ENCODE results near the gene LRRC61. TPM values are rescaled to one million over a fixed set of nuclear protein-coding genes. Genes with fewer than 3 reads are reported as not detected.

LRRC61 gene
- total RNA-seq, 2 donors from 2014 or later: 10.8 to 22.3 TPM

DNA sequence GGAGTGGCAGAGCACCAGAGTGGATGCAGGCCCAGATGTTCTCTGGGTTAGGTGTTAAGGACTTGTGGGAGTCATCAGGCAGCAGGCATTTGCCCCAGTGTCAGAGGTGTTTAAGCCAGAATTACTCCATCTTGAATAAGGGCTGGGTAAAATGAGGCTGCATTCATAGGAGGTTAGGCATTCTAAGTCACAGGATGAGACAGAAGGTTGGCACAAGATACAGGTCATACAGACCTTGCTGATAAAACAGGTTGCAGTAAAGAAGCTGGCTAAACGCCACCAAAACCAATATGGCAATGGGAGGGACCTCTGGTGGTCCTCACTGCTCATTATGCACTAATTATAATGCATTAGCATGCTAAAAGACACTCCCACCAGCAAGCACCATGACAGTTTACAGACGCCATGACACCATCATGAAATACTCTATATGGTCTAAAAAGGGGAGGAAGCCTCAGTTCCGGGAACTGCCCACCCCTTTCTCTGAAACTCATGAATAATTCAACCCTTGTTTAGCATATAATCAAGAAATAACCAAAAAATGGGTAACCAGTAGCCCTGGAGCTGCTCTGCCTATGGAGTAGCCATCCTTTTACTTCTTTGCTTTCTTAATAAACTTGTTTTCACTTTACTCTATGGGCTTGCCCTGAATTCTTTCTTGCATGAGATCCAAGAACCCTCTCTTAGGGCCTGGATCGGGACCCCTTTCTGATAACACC, 882 bp upstream of the LRRC61 start:
- DNase-seq (ENCODE audit: low spot score in 2 of 2) (peak in 1 of 2 donors; percentile 71), ATAC-seq (peak; percentile 49 to 55)
- H3K9me3 Mint-ChIP-seq: no peaks in the 10 kb centered on the region
- H3K27ac Mint-ChIP-seq: peak overlapping the region; percentile 99 to 100
- peaks cover 33 to 42% of the 10 kb centered on the region in 2 donors for H3K36me3 Mint-ChIP-seq

DNA sequence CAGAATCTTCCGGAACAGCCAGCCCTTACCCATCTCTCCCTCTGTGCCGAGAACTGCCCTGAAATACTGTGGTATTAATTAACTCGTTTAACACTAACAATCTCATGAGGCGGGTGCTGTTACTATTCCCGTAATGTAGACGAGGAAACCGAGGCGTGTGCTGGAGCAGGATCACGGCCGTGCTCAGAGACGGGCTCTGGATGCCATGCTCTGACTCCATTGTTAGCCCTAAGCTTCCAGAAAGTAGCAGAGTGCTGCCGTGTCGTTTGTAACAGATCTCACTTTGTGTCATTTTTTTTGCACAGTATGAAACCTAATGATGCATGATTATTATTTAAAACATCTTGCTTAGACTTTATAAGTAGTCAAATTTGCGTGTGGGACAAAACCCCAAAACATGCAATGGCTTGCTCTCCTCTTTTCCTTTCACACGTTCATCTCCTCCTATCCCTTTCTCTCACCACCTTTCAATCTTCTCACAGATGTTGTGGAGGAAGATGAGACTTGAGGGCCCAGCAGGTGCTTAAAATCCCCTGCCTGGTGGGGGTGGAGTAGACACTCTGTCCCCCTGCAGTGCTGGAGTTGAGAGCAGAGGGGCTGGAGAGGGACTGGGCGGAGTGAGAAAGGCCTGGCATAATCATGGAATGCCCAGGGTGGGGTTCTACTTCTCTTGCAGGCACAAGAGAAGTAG, 672 bp downstream of the LRRC61 start:
- Mint-ChIP-seq H3K27ac (peak overlapping the region; percentile 98 to 100), H3K36me3 (peaks cover 33 to 43% of the 10 kb centered on the region in 2 donors)

GRCh38 chr7:150324373-150324961, 1.3 kb downstream of the LRRC61 start:
- DNase-seq (ENCODE audit: low spot score in 2 of 2) (no peak), ATAC-seq (no peak)
- no peaks in the 10 kb centered on the region for H3K9me3 Mint-ChIP-seq
- peak overlapping the region; percentile 98 to 100 for H3K27ac Mint-ChIP-seq
- peaks cover 33 to 43% of the 10 kb centered on the region in 2 donors for H3K36me3 Mint-ChIP-seq

More for the DNA sequence above, 672 bp downstream of the LRRC61 start:
- ATAC-seq (peak; percentile 10 to 18), DNase-seq (ENCODE audit: low spot score in 2 of 2) (no peak)
- no peaks in the 10 kb centered on the region for H3K9me3 Mint-ChIP-seq

- DNase-seq (ENCODE audit: low spot score in 2 of 2): no peak
- Mint-ChIP-seq H3K36me3 (peaks cover 33 to 38% of the 10 kb centered on the region in 2 donors), H3K9me3 (no peaks in the 10 kb centered on the region), H3K27ac (peak overlapping the region; percentile 75 to 100)
- ATAC-seq: no peak
Measured at GRCh38 chr7:150325110-150325611, 2.0 kb downstream of the LRRC61 start.

GRCh38 chr7:150325901-150326300, 2.7 kb downstream of the LRRC61 start:
- ATAC-seq (no peak), DNase-seq (ENCODE audit: low spot score in 2 of 2) (no peak)
- H3K36me3 Mint-ChIP-seq: peaks cover 33 to 38% of the 10 kb centered on the region in 2 donors
- peak overlapping the region; percentile 35 to 63 for H3K27ac Mint-ChIP-seq
- H3K9me3 Mint-ChIP-seq: no peaks in the 10 kb centered on the region

GRCh38 chr7:150326657-150327268, 3.6 kb downstream of the LRRC61 start:
- Mint-ChIP-seq H3K27ac (peak overlapping the region in 1 of 2 donors; percentile 32), H3K9me3 (no peaks in the 10 kb centered on the region), H3K36me3 (peaks cover 33 to 38% of the 10 kb centered on the region in 2 donors)
- no peak for ATAC-seq
- DNase-seq (ENCODE audit: low spot score in 2 of 2): no peak

GRCh38 chr7:150327308-150327707, 4.2 kb downstream of the LRRC61 start:
- DNase-seq (ENCODE audit: low spot score in 2 of 2): no peak
- Mint-ChIP-seq H3K36me3 (peaks cover 29 to 37% of the 10 kb centered on the region in 2 donors), H3K27ac (no peak overlapping the region), H3K9me3 (no peaks in the 10 kb centered on the region)
- ATAC-seq: no peak

GRCh38 chr7:150329331-150330120, 6.4 kb downstream of the LRRC61 start:
- peaks cover 15 to 24% of the 10 kb centered on the region in 2 donors for H3K36me3 Mint-ChIP-seq
- ATAC-seq (no peak), DNase-seq (ENCODE audit: low spot score in 2 of 2) (no peak)
- no peaks in the 10 kb centered on the region for H3K9me3 Mint-ChIP-seq
- no peak overlapping the region for H3K27ac Mint-ChIP-seq

GRCh38 chr7:150330211-150330885, 7.2 kb downstream of the LRRC61 start:
- Mint-ChIP-seq H3K27ac (no peak overlapping the region), H3K36me3 (peaks cover 8 to 18% of the 10 kb centered on the region in 2 donors), H3K9me3 (no peaks in the 10 kb centered on the region)
- DNase-seq (ENCODE audit: low spot score in 2 of 2): no peak
- no peak for ATAC-seq

- Mint-ChIP-seq H3K36me3 (peaks cover 0 to 6% of the 10 kb centered on the region in 2 donors), H3K9me3 (no peaks in the 10 kb centered on the region), H3K27ac (no peak overlapping the region)
- DNase-seq (ENCODE audit: low spot score in 2 of 2): no peak
- no peak for ATAC-seq
Measured at GRCh38 chr7:150332852-150333635, 9.9 kb downstream of the LRRC61 start.

DNA sequence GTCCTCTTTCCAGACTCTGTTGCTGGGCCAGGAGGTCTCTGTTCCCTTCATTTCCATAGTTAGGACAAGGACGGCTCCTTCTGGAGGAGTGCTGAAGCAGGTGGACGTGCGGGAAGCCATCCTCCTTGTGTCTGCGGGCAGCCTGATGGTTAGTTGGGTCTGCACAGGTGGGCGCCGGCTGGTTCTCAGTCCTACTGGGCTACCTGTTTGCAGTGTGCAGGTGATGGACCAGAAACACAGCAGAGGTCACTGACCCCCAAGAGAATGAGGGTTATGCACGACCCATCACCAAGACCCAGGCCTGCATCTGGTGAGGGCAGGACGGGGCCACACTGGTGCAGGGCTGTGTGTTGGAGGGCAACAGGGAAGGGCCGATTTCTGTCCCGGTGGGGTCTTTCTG, 10.5 kb downstream of the LRRC61 start:
- H3K27ac Mint-ChIP-seq: peak overlapping the region in 1 of 2 donors; percentile 24
- H3K36me3 Mint-ChIP-seq: peaks cover 0 to 7% of the 10 kb centered on the region in 2 donors
- DNase-seq (ENCODE audit: low spot score in 2 of 2) (no peak), ATAC-seq (no peak)
- H3K9me3 Mint-ChIP-seq: no peaks in the 10 kb centered on the region

DNA sequence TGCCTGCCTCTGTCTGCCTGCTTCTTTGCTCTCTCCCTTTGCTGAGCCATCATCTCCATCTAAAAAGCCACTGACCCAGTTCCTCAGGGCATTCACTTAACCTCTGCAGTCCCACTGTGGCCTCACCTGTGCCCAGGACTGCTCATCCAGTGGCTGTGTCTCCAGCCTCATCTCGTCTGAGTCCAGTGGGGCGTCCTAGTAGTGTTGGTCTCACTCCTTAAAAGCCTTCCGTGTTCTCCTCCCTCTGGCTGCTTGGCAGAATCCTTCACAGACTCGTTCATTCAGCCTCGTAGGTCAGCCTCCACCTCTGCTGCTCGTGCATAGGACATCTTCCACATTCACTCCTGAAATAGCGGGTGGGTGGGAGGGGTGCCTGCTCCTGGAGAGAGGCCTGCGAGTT, 11.0 kb downstream of the LRRC61 start:
- Mint-ChIP-seq H3K36me3 (peaks cover 0 to 7% of the 10 kb centered on the region in 2 donors), H3K27ac (peak overlapping the region in 1 of 2 donors; percentile 24)

GRCh38 chr7:150335108-150335773, 12.1 kb downstream of the LRRC61 start:
- ATAC-seq: no peak

More for the DNA sequence above, 11.0 kb downstream of the LRRC61 start:
- DNase-seq (ENCODE audit: low spot score in 2 of 2) (no peak), ATAC-seq (no peak)
- H3K9me3 Mint-ChIP-seq: no peaks in the 10 kb centered on the region

DNA sequence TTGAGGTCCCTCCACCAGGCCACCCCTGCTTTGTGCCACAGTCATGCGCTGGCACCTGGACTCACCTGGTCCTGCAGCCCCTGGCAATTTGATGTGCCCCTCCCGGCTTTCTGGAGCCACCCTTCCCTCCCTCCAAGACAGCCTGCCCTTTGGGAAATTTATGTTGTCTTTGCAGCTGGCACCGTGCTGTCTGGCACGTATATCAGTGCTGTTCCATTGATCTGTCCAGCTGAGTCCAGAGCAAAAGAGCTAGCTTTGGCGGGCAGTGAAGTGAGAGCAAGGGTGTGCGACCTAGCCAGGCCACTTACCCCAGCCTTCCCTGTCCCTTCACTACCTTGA, 12.6 kb downstream of the LRRC61 start:
- Mint-ChIP-seq H3K27ac (no peak overlapping the region), H3K9me3 (no peaks in the 10 kb centered on the region), H3K36me3 (peaks cover 0 to 7% of the 10 kb centered on the region in 2 donors)
- ATAC-seq (no peak), DNase-seq (ENCODE audit: low spot score in 2 of 2) (no peak)

More at GRCh38 chr7:150335108-150335773, 12.1 kb downstream of the LRRC61 start:
- no peaks in the 10 kb centered on the region for H3K9me3 Mint-ChIP-seq
- DNase-seq (ENCODE audit: low spot score in 2 of 2): no peak
- no peak overlapping the region for H3K27ac Mint-ChIP-seq
- H3K36me3 Mint-ChIP-seq: peaks cover 0 to 7% of the 10 kb centered on the region in 2 donors

Measured in activated naive CD4-positive, alpha-beta T cell treated with anti-CD3 and anti-CD28 coated beads, Interleukin-2, amount 50 U/mL, for 72 hours (primary cell).